Stimulated activated naive CD8-positive, alpha-beta T cell treated with anti-CD3 and anti-CD28 coated beads, Interleukin-15, Interleukin-2, amounts not matched to agents 100 ng/mL and 50 ng/mL, for 24 hours (primary cell): ENCODE results near the gene ZDHHC18.
A peak's percentile ranks its signal among the peaks of the same experiment; 100 is the strongest.
"Not testable (repeated sequence)": the region's sequence is repeated elsewhere in the genome, so short reads cannot be mapped to it uniquely, and the experiment has no call there.

Experiments used
- H3K27ac Mint-ChIP-seq: one replicate; pipeline ENCODE4 v1.8.0; 2021; ENCODE audit warnings: mild to moderate bottlenecking, mixed read lengths
- H3K27me3 Mint-ChIP-seq: one replicate; pipeline ENCODE4 v1.8.0; 2021; ENCODE audit warnings: mixed read lengths
- H3K36me3 Mint-ChIP-seq: one replicate; pipeline ENCODE4 v1.8.0; 2021; ENCODE audit warnings: low read depth, mixed read lengths
- H3K4me1 Mint-ChIP-seq: one replicate; pipeline ENCODE4 v1.8.0; 2021; ENCODE audit warnings: low read depth, mixed read lengths
- H3K4me3 Mint-ChIP-seq: one replicate; pipeline ENCODE4 v1.8.0; 2021; ENCODE audit warnings: mild to moderate bottlenecking, mixed read lengths
- H3K9me3 Mint-ChIP-seq: one replicate; pipeline ENCODE4 v1.8.0; 2021; ENCODE audit warnings: mixed read lengths

The ZDHHC18 gene

DNA sequence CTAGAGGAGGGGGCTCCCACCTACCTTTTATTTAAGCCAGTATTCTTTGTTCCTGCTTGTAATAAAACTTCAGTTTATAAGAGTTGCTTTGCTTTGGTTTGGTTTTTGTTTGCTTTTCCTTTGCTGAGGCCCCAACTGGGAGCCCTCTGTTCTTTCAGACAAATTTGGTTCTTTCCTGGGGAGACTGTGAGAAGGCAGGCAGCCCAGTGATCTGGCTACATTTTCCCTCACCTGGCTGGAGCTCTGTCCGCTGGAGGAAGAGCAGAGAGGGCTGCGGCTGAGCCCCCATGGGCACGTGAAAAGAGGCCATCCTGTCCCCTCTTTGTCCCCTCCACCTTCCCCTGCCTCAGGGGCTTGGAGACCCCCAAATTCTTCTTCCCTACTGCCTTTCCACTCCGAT lies 29.1 kb downstream of the ZDHHC18 start:
- no peaks in the 10 kb centered on the region for H3K27me3 Mint-ChIP-seq
- H3K4me3 Mint-ChIP-seq, result no peak overlapping the region
- no peak overlapping the region for H3K27ac Mint-ChIP-seq
- no peaks in the 10 kb centered on the region for H3K4me1 Mint-ChIP-seq
- H3K36me3 Mint-ChIP-seq, result peaks cover 48% of the 10 kb centered on the region
- H3K9me3 Mint-ChIP-seq, result no peaks in the 10 kb centered on the region

DNA sequence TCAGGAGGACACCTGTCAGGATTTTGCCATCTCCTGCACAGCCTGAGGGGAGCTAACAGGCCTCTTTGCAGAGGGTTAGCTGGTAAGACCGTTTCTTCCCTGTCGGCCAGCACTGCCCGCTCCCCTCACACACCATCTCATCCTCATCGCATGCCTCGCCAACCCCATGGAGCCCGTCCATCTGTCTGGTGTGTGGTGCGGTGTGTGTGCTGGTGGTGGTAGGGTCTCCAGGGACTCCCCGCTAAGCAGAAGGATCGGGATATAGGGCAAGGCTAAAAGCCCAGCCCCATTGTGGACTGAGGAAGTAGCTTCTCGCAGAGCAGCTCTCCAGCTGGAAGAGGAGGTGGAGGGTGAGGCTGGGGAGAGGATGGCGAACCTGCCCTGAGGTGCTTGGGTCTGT lies 29.7 kb downstream of the ZDHHC18 start:
- Mint-ChIP-seq H3K9me3 (no peaks in the 10 kb centered on the region), H3K4me3 (no peak overlapping the region), H3K36me3 (peaks cover 43% of the 10 kb centered on the region), H3K27ac (no peak overlapping the region), H3K27me3 (no peaks in the 10 kb centered on the region), H3K4me1 (no peaks in the 10 kb centered on the region)

DNA sequence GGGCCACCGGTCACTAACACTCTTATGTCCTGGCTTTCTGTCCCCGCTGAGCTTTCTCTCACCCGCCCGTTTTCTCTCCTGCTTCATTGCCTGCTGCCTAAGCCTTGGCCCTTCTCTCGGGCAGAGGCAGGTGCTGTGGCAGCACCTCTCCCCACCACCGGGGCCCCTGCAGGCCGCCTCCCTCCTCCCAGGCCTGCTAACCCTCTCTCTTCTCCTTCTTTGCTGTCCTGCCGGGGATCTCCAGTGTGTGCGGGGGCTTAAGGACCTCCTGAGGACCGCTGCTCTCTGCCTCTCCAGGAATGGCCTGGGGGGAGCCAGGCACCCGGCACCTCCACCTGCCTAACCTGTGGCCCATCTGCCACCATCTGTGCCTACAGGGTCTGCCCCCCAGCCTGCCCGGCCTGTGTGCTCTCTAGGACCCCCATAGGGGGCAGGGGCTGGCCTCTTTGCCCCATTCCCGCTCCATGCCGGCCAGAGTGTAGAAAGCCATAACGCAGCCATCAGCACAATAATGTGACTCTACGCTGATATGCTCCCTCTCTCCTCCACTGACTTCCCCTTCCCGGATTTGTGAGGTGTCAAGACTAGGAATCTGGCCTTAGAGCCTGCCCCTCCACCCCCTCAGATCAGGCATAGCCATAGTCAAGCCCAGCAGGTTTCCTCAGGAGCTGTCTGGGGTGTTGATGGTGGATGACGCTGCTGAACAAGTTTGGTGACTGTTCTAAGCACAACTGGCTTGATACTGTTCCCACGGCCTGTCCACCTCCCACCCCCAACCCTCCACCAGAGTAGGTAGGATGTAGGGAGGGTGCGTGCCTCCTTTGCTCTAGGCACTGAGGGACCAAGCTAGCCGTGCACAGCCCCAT lies 30.3 kb downstream of the ZDHHC18 start:
- Mint-ChIP-seq H3K27ac (peak overlapping the region; percentile 21), H3K4me1 (no peaks in the 10 kb centered on the region), H3K9me3 (no peaks in the 10 kb centered on the region), H3K27me3 (no peaks in the 10 kb centered on the region), H3K36me3 (peaks cover 37% of the 10 kb centered on the region), H3K4me3 (no peak overlapping the region)

DNA sequence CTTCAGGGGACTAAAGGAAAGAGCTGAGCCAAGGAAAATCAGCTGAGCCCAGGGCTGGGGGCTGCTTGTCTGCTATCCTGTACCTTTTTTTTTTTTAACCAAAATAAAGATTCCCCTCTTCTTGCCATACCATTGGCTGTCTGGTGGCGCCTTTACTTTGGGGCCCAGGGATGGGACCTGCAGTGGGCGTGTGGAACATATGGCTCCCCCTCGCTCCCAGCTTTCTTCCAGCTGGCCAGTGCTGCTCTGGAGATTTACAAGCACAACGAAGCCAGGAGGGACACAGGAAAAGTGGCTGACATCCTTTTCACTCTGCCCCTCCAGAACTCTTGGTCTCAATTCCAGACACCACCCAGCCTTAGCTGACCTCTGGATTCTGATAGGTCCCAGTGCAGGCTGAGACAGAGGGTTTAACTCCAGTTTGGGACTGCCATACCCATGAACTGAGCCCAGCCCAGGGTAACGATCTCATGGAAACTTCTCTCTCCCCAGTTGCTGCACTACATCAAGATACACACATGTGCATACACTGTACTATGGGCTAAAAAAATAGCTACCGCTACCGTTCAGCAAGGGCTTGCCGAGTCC lies 31.1 kb downstream of the ZDHHC18 start:
- H3K4me1 Mint-ChIP-seq, result peaks cover 5% of the 10 kb centered on the region
- peaks cover 29% of the 10 kb centered on the region for H3K36me3 Mint-ChIP-seq
- H3K27ac Mint-ChIP-seq, result no peak overlapping the region
- H3K27me3 Mint-ChIP-seq, result no peaks in the 10 kb centered on the region
- no peaks in the 10 kb centered on the region for H3K9me3 Mint-ChIP-seq
- no peak overlapping the region for H3K4me3 Mint-ChIP-seq

DNA sequence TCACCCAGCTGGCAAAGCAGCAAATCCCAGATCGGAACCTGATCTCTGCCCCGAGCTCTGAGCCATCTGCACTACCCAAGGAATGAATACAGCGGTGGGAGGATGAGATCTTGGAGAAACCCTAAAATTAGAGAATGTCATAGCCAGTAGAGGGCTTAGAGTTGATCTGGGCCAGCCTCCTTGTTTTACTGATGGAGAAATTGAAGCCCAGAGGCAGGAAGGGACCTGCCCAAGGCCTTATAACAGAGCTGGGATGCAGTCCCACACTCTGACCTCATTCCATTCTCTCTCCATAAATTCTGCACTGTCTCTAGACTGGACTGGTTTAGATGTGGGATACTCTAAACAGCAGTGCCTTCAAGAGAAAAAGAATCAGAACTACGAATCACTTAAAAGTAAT lies 31.7 kb downstream of the ZDHHC18 start:
- H3K27ac Mint-ChIP-seq, result no peak overlapping the region
- peaks cover 24% of the 10 kb centered on the region for H3K36me3 Mint-ChIP-seq
- no peak overlapping the region for H3K4me3 Mint-ChIP-seq
- no peaks in the 10 kb centered on the region for H3K9me3 Mint-ChIP-seq
- H3K27me3 Mint-ChIP-seq, result no peaks in the 10 kb centered on the region
- peaks cover 6% of the 10 kb centered on the region for H3K4me1 Mint-ChIP-seq

DNA sequence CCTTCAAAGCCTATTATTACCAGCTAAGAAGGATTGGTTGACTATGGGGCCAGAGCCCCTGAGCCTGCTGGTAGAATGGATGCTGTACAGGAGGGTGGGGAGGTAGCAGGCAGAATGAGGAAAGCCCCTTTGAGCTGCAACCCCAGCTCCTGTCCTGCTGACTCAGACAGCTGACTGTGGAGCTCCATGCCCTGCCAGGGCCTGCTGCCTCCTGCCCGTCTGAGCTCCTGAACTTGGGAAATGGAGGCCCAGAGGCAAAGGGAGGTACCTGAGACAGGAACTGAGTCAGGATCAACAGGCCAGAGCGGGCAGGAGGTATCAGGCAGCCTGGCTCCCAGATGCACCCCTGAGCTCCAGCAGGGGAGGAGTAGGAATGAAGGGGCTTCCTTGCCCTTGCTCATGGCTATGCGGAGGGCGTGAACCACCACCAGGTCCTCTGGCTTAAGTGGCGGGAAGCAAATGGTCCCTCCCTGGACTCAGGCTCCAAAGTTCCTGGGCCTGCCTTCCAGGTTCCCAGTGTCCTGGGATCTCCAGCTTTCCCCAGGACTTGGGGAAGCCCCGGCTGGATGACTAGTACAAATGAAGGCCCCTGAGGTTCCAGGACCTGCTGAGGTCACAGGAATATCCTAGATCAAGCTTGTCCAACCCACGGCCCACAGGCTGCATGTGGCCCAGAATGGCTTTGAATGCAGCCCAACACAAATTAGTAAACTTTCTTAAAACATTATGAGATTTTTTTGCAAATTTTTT lies 32.6 kb downstream of the ZDHHC18 start:
- no peak overlapping the region for H3K27ac Mint-ChIP-seq
- peaks cover 15% of the 10 kb centered on the region for H3K4me1 Mint-ChIP-seq
- peaks cover 18% of the 10 kb centered on the region for H3K36me3 Mint-ChIP-seq
- no peak overlapping the region for H3K4me3 Mint-ChIP-seq
- no peaks in the 10 kb centered on the region for H3K9me3 Mint-ChIP-seq
- no peaks in the 10 kb centered on the region for H3K27me3 Mint-ChIP-seq

DNA sequence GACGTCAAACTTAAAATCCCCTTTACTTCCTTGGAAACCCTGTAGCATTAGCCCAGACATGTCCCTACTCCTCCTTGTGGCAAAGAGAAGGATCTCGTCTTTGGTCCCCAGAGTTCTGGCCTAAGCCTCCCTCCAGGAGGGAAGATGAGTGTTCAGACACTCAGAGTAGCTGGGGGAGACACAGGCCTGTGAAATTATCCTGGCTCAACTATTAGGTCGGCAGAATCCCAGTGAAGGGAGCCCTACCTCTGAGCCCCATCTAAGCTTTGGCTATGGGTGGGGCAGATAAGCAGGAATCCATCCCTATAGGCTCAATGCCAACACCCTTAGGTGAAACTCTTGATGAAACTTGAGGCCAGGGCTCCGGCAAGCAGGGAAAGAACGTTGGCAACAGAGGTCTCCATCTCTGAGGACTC lies 34.8 kb downstream of the ZDHHC18 start:
- H3K27ac Mint-ChIP-seq, result no peak overlapping the region
- no peaks in the 10 kb centered on the region for H3K36me3 Mint-ChIP-seq
- no peaks in the 10 kb centered on the region for H3K27me3 Mint-ChIP-seq
- peaks cover 23% of the 10 kb centered on the region for H3K4me1 Mint-ChIP-seq
- no peak overlapping the region for H3K4me3 Mint-ChIP-seq
- H3K9me3 Mint-ChIP-seq, result no peaks in the 10 kb centered on the region

DNA sequence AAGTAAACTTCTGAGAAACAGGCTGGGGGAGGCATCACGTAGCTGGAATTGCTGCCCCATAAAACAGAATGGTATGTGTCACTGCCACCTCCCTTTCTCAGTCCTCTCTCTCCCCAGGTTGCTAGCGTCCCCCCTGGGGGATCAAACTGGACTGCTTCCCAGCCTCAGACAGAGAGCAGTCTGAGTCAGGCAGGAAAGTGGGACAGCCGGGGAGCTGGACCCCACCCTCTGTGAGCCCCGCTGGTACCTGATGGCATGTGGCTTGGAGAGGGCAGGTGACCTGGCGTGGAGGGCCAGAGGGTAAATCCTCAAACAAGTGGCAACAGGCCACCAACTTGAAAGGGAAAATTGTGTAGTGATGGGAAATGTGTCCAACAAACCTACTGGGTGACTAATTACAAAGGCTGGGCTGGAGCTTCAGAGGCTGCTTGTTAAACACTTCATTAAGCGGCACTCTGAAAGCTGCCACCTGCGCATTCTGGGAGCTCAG lies 35.4 kb downstream of the ZDHHC18 start:
- Mint-ChIP-seq H3K27ac (no peak overlapping the region), H3K9me3 (no peaks in the 10 kb centered on the region), H3K27me3 (no peaks in the 10 kb centered on the region), H3K36me3 (no peaks in the 10 kb centered on the region), H3K4me3 (no peak overlapping the region), H3K4me1 (peaks cover 23% of the 10 kb centered on the region)

DNA sequence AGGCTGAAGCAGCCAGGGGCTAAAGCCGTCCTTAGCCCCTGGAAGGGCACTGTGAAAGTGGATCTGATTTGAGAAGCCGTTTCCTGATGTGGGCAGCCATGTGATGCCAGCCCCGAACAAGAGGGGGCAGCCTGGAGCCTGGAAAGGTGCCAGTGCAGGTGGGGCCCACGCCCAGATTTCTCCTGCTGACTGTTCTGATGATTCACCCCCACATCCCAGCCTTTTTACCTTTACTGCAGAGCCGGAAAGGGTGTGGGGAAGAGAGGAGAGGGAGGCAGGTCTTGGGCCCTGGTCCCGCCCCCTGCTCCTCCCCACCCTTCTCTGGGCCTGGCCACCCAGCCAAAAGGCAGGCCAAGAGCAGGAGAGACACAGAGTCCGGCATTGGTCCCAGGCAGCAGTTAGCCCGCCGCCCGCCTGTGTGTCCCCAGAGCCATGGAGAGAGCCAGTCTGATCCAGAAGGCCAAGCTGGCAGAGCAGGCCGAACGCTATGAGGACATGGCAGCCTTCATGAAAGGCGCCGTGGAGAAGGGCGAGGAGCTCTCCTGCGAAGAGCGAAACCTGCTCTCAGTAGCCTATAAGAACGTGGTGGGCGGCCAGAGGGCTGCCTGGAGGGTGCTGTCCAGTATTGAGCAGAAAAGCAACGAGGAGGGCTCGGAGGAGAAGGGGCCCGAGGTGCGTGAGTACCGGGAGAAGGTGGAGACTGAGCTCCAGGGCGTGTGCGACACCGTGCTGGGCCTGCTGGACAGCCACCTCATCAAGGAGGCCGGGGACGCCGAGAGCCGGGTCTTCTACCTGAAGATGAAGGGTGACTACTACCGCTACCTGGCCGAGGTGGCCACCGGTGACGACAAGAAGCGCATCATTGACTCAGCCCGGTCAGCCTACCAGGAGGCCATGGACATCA lies 36.5 kb downstream of the ZDHHC18 start, which contains the start of gene SFN:
SFN (plus strand) TSS at position 369 of the 904 bp plus-strand sequence; CDS start at position 433, 64 bp downstream.
- Mint-ChIP-seq H3K4me1 (peaks cover 23% of the 10 kb centered on the region), H3K27ac (peak within 1 kb of the TSS; percentile 58), H3K36me3 (no peaks in the 10 kb centered on the region), H3K27me3 (no peaks in the 10 kb centered on the region), H3K4me3 (peak within 1 kb of the TSS; percentile 84), H3K9me3 (no peaks in the 10 kb centered on the region)

DNA sequence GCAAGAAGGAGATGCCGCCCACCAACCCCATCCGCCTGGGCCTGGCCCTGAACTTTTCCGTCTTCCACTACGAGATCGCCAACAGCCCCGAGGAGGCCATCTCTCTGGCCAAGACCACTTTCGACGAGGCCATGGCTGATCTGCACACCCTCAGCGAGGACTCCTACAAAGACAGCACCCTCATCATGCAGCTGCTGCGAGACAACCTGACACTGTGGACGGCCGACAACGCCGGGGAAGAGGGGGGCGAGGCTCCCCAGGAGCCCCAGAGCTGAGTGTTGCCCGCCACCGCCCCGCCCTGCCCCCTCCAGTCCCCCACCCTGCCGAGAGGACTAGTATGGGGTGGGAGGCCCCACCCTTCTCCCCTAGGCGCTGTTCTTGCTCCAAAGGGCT lies 37.2 kb downstream of the ZDHHC18 start:
- Mint-ChIP-seq H3K27me3 (no peaks in the 10 kb centered on the region), H3K4me1 (peaks cover 23% of the 10 kb centered on the region), H3K4me3 (peak overlapping the region; percentile 84), H3K9me3 (no peaks in the 10 kb centered on the region), H3K36me3 (no peaks in the 10 kb centered on the region), H3K27ac (no peak overlapping the region)

DNA sequence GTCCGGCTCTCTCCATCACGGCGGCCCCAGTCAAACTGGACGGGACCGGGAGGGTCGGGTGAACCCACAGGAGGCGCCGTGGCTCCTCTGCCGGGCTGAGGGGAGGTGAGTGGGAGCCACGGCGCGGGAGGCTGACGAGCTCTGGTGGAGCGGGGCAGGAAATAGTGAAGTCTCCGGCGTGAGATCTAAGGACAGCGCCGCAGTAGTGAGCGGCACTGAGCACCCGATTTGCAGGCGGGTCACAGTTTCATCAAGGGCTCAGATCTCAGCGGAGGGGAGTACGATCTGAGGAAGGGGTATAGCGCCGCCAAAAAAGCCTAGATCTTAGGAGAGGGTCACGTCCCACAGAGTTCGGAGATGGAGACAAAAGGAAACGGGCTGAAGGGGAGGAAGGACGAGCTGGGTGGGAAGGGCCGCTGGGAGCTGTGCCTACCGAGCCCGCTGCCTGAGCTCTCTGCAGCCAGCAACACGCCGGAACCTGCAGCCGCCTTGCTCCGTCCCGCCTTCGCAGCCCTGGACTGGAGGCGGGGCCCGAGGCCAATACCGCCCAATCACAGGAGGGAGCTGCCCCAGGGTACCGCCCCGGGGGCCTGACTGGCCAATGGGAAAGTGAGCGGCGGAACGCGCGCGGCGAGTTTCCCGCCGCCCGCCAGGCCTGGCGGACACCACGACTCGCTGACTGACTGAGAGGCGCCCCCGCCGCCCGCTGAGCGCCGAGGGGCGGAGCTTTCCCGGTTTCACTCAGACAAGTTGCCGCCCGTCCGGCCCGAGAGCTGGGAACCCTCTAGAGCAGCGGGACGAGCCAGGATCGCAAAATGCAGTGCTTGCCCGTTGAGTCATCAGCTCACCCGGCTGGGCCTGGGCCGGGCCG lies 38.4 kb downstream of the ZDHHC18 start:
- H3K4me1 Mint-ChIP-seq, result peaks cover 23% of the 10 kb centered on the region
- peak overlapping the region; percentile 91 for H3K27ac Mint-ChIP-seq
- H3K36me3 Mint-ChIP-seq, result no peaks in the 10 kb centered on the region
- H3K4me3 Mint-ChIP-seq, result peak overlapping the region; percentile 84
- no peaks in the 10 kb centered on the region for H3K9me3 Mint-ChIP-seq
- H3K27me3 Mint-ChIP-seq, result no peaks in the 10 kb centered on the region

DNA sequence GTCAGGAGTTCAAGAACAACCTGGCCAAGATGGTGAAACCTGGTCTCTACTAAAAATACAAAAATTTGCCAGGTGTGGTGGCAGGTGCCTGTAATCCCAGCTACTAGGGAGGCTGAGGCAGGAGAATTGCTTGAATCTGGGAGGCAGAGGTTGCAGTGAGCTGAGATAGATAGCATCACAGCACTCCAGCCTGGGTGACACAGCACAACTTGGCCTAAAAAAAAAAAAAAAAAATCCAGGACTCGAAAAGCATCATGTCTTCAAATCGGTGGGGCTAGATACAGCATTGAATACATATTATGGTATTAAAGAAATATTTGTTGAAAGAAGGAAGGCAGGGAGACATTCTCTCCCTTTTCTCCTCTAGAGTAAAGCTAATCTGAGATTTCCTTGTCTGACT lies 46.6 kb downstream of the ZDHHC18 start:
- H3K27me3 Mint-ChIP-seq, H3K36me3 Mint-ChIP-seq, H3K4me3 Mint-ChIP-seq, H3K27ac Mint-ChIP-seq, H3K4me1 Mint-ChIP-seq, H3K9me3 Mint-ChIP-seq: not testable (repeated sequence)

DNA sequence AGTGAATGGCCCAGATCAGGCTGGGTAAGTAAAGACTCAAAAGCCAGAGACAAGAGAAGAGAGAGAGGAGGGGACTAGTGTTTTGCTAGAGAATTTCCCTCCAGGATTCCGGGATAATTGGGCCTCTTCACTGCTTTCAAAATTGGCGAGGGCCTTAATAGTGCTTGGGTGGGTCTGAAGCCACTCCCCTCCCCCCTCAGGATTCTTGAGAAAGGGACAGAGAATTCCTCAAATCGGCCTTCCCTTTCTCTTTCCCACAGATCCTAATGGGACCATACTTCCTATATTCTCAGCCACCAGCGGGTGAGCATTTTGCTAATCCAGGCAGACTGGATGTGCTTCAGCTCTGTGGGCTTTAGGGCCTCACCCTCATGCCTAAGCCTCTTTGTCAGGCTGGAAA lies 48.4 kb downstream of the ZDHHC18 start:
- Mint-ChIP-seq H3K27ac (no peak overlapping the region), H3K9me3 (no peaks in the 10 kb centered on the region), H3K27me3 (no peaks in the 10 kb centered on the region), H3K36me3 (peaks cover 16% of the 10 kb centered on the region), H3K4me1 (no peaks in the 10 kb centered on the region), H3K4me3 (no peak overlapping the region)
